Measurements from ENCODE around the gene GPN3. TPM values are rescaled to one million over a fixed set of nuclear protein-coding genes. Genes with fewer than 3 reads are reported as not detected.
"Not testable (repeated sequence)": the region's sequence is repeated elsewhere in the genome, so short reads cannot be mapped to it uniquely, and the experiment has no call there.

The GPN3 gene
- total and polyA plus RNA-seq, 8 donors, result 26.6 to 36.8 (median 29.1) TPM

DNA sequence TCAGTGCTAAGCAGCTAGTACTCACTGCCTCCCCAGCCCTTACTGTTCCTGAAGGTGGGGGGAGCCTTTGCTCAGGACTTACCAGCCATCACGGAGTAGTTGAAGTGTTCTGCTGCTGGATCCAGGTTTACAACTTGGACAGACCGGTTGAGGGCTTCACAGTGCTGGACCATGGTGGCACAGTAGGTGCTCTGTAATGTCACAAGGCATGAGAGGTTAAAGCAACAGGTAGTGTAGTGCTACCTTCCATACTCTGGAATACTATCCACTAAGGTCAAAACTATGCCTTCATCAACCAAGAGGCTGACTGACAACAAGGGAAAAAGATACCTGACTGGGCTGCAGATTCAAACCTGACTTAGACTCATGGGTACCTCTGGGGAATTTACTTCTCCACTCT is 3.0 kb downstream of the GPN3 start:
- no peak overlapping the region for H3K27ac ChIP-seq
- DNase-seq (no peak), ATAC-seq (no peak)
- intact Hi-C loops (cut with DNase I), result no loop called here
- no peaks in the 10 kb centered on the region for H3K9me3 ChIP-seq
- H3K4me3 ChIP-seq, result no peak overlapping the region
- H3K27me3 ChIP-seq, result no peaks in the 10 kb centered on the region
- H3K36me3 ChIP-seq, result peaks cover 0 to 48% of the 10 kb centered on the region in 2 donors
- no peak for TF ChIP-seq CTCF (IDR thresholded peaks at IDR 0.05)
- peaks cover 15 to 30% of the 10 kb centered on the region in 2 donors for H3K4me1 ChIP-seq

GRCh38 chr12:110461189-110461588 is 6.9 kb downstream of the GPN3 start:
- peaks cover 0 to 19% of the 10 kb centered on the region in 2 donors for H3K4me1 ChIP-seq
- H3K9me3 ChIP-seq; ATAC-seq; DNase-seq; H3K4me3 ChIP-seq; intact Hi-C loops (cut with DNase I); H3K27ac ChIP-seq; H3K27me3 ChIP-seq: not testable (repeated sequence)
- H3K36me3 ChIP-seq, result peaks cover 0 to 68% of the 10 kb centered on the region in 2 donors

- no peak overlapping the region for H3K27ac ChIP-seq
- no peaks in the 10 kb centered on the region for H3K9me3 ChIP-seq
- DNase-seq (no peak), ATAC-seq (no peak)
- no peak overlapping the region for H3K4me3 ChIP-seq
- H3K27me3 ChIP-seq, result no peaks in the 10 kb centered on the region
- intact Hi-C loops (cut with DNase I), result no loop called here
- peaks cover 0 to 71% of the 10 kb centered on the region in 2 donors for H3K36me3 ChIP-seq
- TF ChIP-seq CTCF (IDR thresholded peaks at IDR 0.05), result no peak
- peaks cover 0 to 30% of the 10 kb centered on the region in 2 donors for H3K4me1 ChIP-seq
Measured at GRCh38 chr12:110458756-110459155, 9.3 kb downstream of the GPN3 start.

DNA sequence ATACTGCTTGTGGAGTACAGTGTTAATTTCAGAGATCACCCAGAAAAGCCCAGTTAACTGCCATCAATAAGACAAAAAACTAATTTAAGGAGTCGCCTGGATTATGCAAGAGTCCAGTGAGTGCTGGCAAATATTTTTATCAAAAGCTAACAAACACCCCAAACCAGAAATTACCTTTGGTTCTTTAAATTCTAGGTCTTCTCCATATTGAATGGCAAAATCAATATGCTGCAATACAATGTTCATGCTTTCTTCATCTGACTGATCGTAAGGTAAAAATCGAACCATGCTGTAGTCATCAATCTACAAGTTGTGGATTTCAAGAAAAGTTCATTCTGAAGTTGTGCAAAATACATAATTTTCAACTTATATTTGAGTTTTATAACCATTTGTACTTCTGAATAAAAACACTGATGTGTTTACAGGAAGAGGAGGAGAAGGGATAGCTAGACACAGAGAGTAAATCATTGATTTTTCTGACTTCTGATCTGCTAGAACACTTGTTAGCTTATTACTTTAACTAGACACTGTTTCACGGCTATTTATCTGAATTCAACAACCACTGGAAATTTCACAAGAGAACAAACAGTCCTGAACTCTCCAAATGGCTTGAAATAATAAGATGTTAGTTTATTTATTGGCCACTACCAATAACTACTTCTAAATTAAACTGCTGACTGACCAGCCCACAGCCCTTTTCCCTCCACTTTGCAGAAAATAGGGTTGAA is 14.3 kb downstream of the GPN3 start:
- Histone ChIP-seq H3K4me1 (peaks cover 4 to 44% of the 10 kb centered on the region in 2 donors), H3K4me3 (no peak overlapping the region), H3K9me3 (no peaks in the 10 kb centered on the region), H3K27ac (peak overlapping the region in 1 of 2 donors; percentile 92), H3K36me3 (peaks cover 0 to 45% of the 10 kb centered on the region in 2 donors), H3K27me3 (no peaks in the 10 kb centered on the region)
- ATAC-seq (no peak), DNase-seq (no peak)
- intact Hi-C loops (cut with DNase I), result no loop called here
- no peak for TF ChIP-seq CTCF (IDR thresholded peaks at IDR 0.05)

- intact Hi-C loops (cut with DNase I), result no loop called here
- Histone ChIP-seq H3K4me1 (peaks cover 4 to 53% of the 10 kb centered on the region in 2 donors), H3K27ac (peak overlapping the region in 1 of 2 donors; percentile 98), H3K4me3 (no peak overlapping the region), H3K27me3 (no peaks in the 10 kb centered on the region), H3K9me3 (no peaks in the 10 kb centered on the region), H3K36me3 (peaks cover 0 to 44% of the 10 kb centered on the region in 2 donors)
- no peak for ATAC-seq
- no peak for TF ChIP-seq CTCF (IDR thresholded peaks at IDR 0.05)
- DNase-seq, result no peak
Measured at GRCh38 chr12:110451263-110451662, 16.8 kb downstream of the GPN3 start.
